ENCODE measurements around the gene CGB1. TPM values are rescaled to one million over a fixed set of nuclear protein-coding genes. Genes with fewer than 3 reads are reported as not detected.
"Not testable (repeated sequence)": the region's sequence is repeated elsewhere in the genome, so short reads cannot be mapped to it uniquely, and the experiment has no call there.

Gene CGB1
- total and polyA plus RNA-seq, 2 of the 8 experiments (the other 6 are each of a cell fraction or from before 2014, with no cell fraction given): not detected

DNA sequence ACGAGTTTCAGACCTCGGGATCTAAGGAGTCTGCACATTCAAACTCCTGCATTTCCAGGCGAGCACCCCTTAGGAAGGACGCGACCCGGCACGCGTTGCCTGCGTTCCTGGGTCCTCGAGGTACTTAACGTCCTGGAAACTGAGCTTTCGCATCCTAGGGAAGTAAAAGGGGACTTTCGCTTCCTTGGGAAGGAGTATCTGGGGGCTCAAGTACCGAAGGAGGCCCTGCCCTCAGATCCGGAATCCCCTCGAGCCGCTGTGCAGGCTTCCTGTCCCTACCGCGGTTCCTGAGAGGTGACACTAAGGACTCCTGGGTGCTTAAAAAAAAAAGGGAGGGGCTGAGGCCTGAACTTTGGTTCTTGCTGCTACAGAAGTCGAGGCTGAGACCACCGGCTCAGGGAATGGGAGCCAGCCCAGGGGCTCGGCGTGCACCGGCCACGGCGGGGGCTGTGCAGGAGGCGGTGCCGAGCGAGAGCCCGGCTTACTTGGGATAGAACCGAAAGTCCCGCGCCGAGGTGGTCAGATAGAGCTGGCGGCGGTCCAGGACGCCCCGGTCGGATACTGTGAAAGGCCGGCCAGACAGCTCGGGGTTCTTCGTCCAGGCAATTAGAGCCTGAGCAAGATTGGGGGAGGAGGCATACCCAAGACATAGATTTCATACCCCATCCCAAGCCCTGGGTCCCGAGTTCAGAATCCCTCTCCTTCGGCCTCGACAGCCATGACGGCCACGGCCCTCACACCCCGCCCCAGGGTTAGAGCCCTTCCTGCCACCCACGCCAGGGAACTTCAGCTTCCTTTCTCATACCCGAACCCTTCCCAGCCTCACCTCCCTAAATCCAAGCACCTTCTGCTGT, 18.1 kb downstream of the CGB1 start:
- not testable (repeated sequence) for H4K5ac ChIP-seq (ENCODE audit: insufficient read length, low read depth, low read length); FAIRE-seq; H2BK15ac ChIP-seq (ENCODE audit: low read length); H2AFZ ChIP-seq (ENCODE audit: low read length); H2BK120ac ChIP-seq (replicated peaks; ENCODE audit: low read depth, low read length); H2BK5ac ChIP-seq (ENCODE audit: low read depth, low read length); H3K14ac ChIP-seq (ENCODE audit: insufficient read length); H4K8ac ChIP-seq (ENCODE audit: extremely low read depth, insufficient read depth, low read length); H3K9me3 ChIP-seq (ENCODE audit: insufficient read depth in 2 of 2, low read depth in 1 of 2, low read length in 1 of 2); H4K20me1 ChIP-seq (replicated peaks in 1 of 2; ENCODE audit: control insufficient read depth in 1 of 2, insufficient read depth in 2 of 2, low read length in 2 of 2); H3K23me2 ChIP-seq (ENCODE audit: low read depth, low read length); H3K4ac ChIP-seq (replicated peaks; ENCODE audit: insufficient read length, low read depth, low read length); H3K27ac ChIP-seq (ENCODE audit: low read depth, low read length); H3K79me2 ChIP-seq (ENCODE audit: control insufficient read depth in 1 of 2, insufficient read depth in 2 of 2, low read length in 2 of 2); H4K91ac ChIP-seq (replicated peaks; ENCODE audit: insufficient read length, low read length); H2AK5ac ChIP-seq (ENCODE audit: low read depth, low read length); H3K23ac ChIP-seq (ENCODE audit: insufficient read length); H3K79me1 ChIP-seq (ENCODE audit: low read depth, low read length); H3K56ac ChIP-seq (replicated peaks; ENCODE audit: insufficient read length, low read depth, low read length); DNase-seq (ENCODE audit: low read depth in 1 of 2, low spot score in 2 of 2); H2BK12ac ChIP-seq (ENCODE audit: low read depth, low read length); H3K18ac ChIP-seq (ENCODE audit: extremely low read depth, low read length); H3K9ac ChIP-seq (replicated peaks in 1 of 4; ENCODE audit: extremely low read depth in 1 of 4, low read depth in 3 of 4, low read length in 3 of 4); H2BK20ac ChIP-seq (ENCODE audit: low read length)
- ChIA-PET CTCF (ENCODE audit: partially characterized antibody) (interaction anchor here (0.7 to 8.1 kb wide), 15 partner anchors 9 to 324 kb away, joined by 3 to 46 read pairs (median 4); partner anchors contain the start of genes CGB2 and CGB7), POLR2A (ENCODE audit: partially characterized antibody) (interaction anchor here (0.7 to 1.5 kb wide), 9 partner anchors 8 to 128 kb away, joined by 3 to 4 read pairs (median 3); partner anchors contain the start of genes GYS1 and RUVBL2)
- Histone ChIP-seq H3K4me2 (ENCODE audit: insufficient read depth in 1 of 2, low read depth in 2 of 2, low read length in 2 of 2) (peak overlapping the region; percentile 78 to 82), H3K27me3 (replicated peaks in 1 of 4; ENCODE audit: control insufficient read depth in 3 of 4, extremely low read depth in 1 of 4, insufficient read depth in 3 of 4, low read length in 3 of 4) (peaks cover 0 to 15% (median 12%) of the 10 kb centered on the region in 4 experiments; a peak in 6 of 7 replicates), H3K4me1 (replicated peaks in 1 of 4; ENCODE audit: control insufficient read depth in 3 of 4, insufficient read depth in 4 of 4, low read length in 3 of 4) (peaks cover 0 to 17% (median 8%) of the 10 kb centered on the region in 4 experiments; a peak in 5 of 7 replicates), H3K36me3 (ENCODE audit: control insufficient read depth in 2 of 4, insufficient read depth in 4 of 4, low read length in 3 of 4) (peaks cover 5 to 19% (median 10%) of the 10 kb centered on the region in 4 experiments; a peak in 7 of 8 replicates), H3K4me3 (ENCODE audit: extremely low read depth in 1 of 4, insufficient read depth in 2 of 4, low read depth in 3 of 4, low read length in 4 of 4) (peak overlapping the region; percentile 27 to 68 (median 40); a peak in 4 of 8 replicates)
- 63% methylated on average over 36 of the region's 50 CpGs; no CpG with 5 or more reads in 1 of the 2 experiments for WGBS, 2 experiments (ENCODE audit: extremely low coverage in 1 of 2, insufficient coverage in 1 of 2, insufficient read length in 1 of 2, insufficient replicate concordance in 2 of 2, low coverage in 1 of 2, low lambda C conversion rate in 2 of 2, missing lambda C conversion rate in 1 of 2)
- TF ChIP-seq, protein P1, sequence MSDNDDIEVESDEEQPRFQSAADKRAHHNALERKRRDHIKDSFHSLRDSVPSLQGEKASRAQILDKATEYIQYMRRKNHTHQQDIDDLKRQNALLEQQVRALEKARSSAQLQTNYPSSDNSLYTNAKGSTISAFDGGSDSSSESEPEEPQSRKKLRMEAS (IDR thresholded peaks at IDR 0.05): peak; percentile 57; the same call in 1 of the 2 replicates

Data from H1 (cell line).